ENCODE measurements around the gene SPINK14. TPM values are rescaled to one million over a fixed set of nuclear protein-coding genes. Genes with fewer than 3 reads are reported as not detected.

The SPINK14 gene
- total and polyA plus RNA-seq, 2 of the 13 experiments (the other 11 are each of a cell fraction or from before 2014, with no cell fraction given): not detected

- ChIA-PET POLR2A (no interaction called here), CTCF (ENCODE audit: low intra/inter-chr PET ratio, low total read pairs) (interaction anchor here (0.9 to 2.9 kb wide), 4 partner anchors 195 to 551 kb away, joined by 3 to 30 read pairs (median 10); no protein-coding TSS in a partner anchor)
- ATAC-seq (peak; percentile 64), DNase-seq (ENCODE audit: low spot score) (peak; percentile 64), FAIRE-seq (peak; percentile 77)
- H3K4me3 ChIP-seq (replicated peaks in 1 of 3; ENCODE audit: insufficient read depth in 1 of 3, low read depth in 2 of 3, low read length in 3 of 3): no peak overlapping the region
- no peak overlapping the region for H3K9ac ChIP-seq (ENCODE audit: insufficient read depth, low read depth, low read length)
- no peaks in the 10 kb centered on the region for H3K9me3 ChIP-seq (ENCODE audit: low read length)
- no TSS peak for BruUV-seq (replicated peaks)
- no peaks in the 10 kb centered on the region for H3K79me2 ChIP-seq (ENCODE audit: insufficient read depth, low read length)
- TF ChIP-seq STAG1 (CRISPR knock-in tag; IDR thresholded peaks at IDR 0.05): peak; percentile 84
- peak; percentile 52; the same call in 1 of the 2 replicates for TF ChIP-seq SMC3 (IDR thresholded peaks at IDR 0.05; ENCODE audit: low read length)
- no peak for TF ChIP-seq JUND (CRISPR knock-in tag; IDR thresholded peaks at IDR 0.05)
- TF ChIP-seq CBX2 (IDR thresholded peaks at IDR 0.05; ENCODE audit: low read depth, low read length): no peak
- no peak for TF ChIP-seq CBX2 (CRISPR knock-in tag; IDR thresholded peaks at IDR 0.05; ENCODE audit: low read depth)
- no peak for TF ChIP-seq ZNF264 (CRISPR knock-in tag; IDR thresholded peaks at IDR 0.05)
- no peak for TF ChIP-seq ZC3H4 (CRISPR knock-in tag; IDR thresholded peaks at IDR 0.05; ENCODE audit: borderline replicate concordance)
- TF ChIP-seq CTCF (CRISPR knock-in tag; IDR thresholded peaks at IDR 0.05): peak; percentile 76
- no peak for TF ChIP-seq SMAD3 (CRISPR knock-in tag; IDR thresholded peaks at IDR 0.05)
- TF ChIP-seq ATF6 (CRISPR knock-in tag; conservative IDR thresholded peaks at IDR 0.05): no peak
- no peak for TF ChIP-seq ESRRA (CRISPR knock-in tag; IDR thresholded peaks at IDR 0.05; ENCODE audit: low read depth)
- TF ChIP-seq ZNF644 (CRISPR knock-in tag; IDR thresholded peaks at IDR 0.05; ENCODE audit: low read depth): no peak
- TF ChIP-seq FIP1L1 (IDR thresholded peaks at IDR 0.05; ENCODE audit: borderline replicate concordance, insufficient read depth, low read depth, low read length): no peak
- no peak for TF ChIP-seq RFX5 (IDR thresholded peaks at IDR 0.05; ENCODE audit: low read depth, low read length)
- peak; percentile 68 for TF ChIP-seq RAD21 (CRISPR knock-in tag; IDR thresholded peaks at IDR 0.05)
- no peak overlapping the region for H3K4me2 ChIP-seq (ENCODE audit: low read depth, low read length)
- intact Hi-C loops (cut with micrococcal nuclease; ENCODE audit: unreplicated experiment) (loop anchor here (1.0 to 5.0 kb wide), 6 partner anchors 195 to 552 kb away; no protein-coding TSS in a partner anchor), in situ Hi-C loops (cut with HindIII; ENCODE audit: extremely low pct_ligation_motif_present, low pct_unique_long_range_greater_than_20kb) (loop anchor here (10.0 kb wide), 1 partner anchor 195 kb away; no protein-coding TSS in a partner anchor)
- no peak overlapping the region for H2AFZ ChIP-seq (ENCODE audit: low read length)
- 32% methylated on average over 3 of the region's 3 CpGs for WGBS (ENCODE audit: low lambda C conversion rate)
- H3K4me1 ChIP-seq (ENCODE audit: insufficient read depth, low read length): no peaks in the 10 kb centered on the region
- H3K36me3 ChIP-seq (replicated peaks in 1 of 2; ENCODE audit: control insufficient read depth in 1 of 2, insufficient read depth in 2 of 2, low read length in 2 of 2): no peaks in the 10 kb centered on the region
- H4K20me1 ChIP-seq (ENCODE audit: insufficient read depth, low read length): no peaks in the 10 kb centered on the region
- H3K27ac ChIP-seq (ENCODE audit: extremely low read length, insufficient read depth, low read length): no peak overlapping the region
- no peaks in the 10 kb centered on the region for H3K27me3 ChIP-seq (ENCODE audit: control insufficient read depth in 1 of 2, insufficient read depth in 2 of 2, low read length in 2 of 2)
Measured at GRCh38 chr5:148179234-148179824, 11.0 kb downstream of the SPINK14 start.
